Measurements from ENCODE around the gene FLT1.

The FLT1 gene

DNA sequence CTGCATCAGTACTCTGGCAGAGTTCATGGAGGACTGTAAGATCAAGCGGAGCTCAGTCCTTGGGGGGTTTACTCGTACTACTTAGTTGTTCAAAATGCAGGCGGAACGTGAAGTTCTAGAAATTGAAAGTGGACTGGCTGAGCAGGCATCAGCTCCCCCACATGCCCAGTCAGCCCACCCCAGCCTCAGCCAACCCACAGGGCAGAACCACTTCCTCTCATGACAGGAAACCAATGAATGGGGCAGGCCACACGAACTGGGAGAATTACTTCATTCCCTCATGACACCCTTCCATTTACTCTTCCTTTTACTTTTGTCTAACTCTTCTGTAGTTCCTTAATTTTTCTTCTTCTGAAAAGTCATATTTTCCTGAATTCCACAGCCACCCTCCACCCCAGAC is 71.9 kb downstream of the FLT1 start:
- DNase-seq, result peak; percentile 18

DNA sequence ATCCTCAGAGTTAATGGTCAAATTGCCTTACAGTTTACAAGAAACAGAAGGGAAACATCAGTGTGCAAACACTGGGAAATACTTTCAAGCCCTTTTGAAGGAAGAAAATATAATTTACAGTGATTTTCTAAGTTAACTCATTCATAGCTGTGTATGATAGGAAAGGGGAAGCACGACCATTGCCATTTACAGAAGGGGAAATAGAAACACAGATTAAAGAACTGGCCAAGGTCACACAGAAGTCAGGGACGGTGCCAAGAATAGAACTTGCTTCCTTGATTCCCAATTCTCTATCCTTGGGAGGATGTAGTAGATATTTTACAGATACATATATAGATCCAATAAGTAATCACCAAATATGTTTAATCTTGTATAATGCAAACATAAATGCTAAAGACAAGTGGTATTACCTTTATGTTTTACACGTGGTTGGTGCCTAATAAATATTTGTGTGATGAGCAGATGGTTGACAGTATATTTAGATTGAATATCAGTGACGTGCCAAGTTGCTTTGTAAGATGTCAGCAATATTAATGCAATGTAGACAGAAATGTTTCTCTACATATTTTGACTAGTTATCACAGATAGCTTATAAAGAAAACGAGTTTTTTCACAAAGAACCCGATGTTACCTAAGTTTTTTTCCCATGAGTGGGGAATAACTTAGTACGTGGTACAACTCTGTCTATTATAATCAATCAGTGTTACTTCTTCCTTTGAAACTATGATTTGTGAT is 73.1 kb downstream of the FLT1 start:
- no peak for DNase-seq

DNA sequence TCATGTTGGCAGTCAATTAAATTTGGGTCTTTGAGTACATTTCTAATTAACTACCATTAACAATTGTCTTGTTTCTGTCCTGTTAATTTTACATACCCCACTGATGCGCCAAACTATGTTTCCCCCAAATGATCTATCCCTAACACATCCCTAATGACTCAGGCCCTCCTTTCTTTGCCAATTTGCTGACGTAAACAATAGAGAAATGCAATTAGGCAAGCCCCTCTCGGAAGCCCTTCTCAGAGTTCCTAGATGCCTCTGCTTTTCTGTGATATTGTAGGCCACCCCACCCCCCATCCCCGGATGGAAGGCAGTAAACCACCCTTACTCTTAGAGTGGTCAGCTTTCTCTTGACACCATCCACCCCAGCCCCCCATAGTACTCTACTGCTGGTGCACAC is 74.2 kb downstream of the FLT1 start:
- no peak for DNase-seq

DNA sequence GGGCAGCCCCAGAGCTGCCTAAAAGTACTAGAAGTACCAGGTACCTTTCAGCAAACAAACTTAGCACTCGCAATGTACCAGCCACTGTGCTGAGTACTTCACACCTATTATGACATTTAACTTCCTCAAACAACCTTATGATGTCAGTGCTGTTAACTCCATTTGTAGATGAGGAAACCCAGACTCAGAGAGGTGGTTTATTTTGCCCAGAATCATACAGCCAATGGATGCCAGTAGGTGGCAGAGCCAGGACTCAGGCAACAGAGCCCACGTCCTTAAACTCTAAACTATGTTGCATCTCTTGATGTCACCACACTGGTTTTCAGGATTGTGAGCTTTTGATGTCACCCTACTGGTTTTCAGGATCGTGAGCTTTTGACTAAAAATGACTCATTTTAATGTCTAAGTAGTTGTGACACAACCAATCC is 78.9 kb downstream of the FLT1 start:
- no peak for DNase-seq

DNA sequence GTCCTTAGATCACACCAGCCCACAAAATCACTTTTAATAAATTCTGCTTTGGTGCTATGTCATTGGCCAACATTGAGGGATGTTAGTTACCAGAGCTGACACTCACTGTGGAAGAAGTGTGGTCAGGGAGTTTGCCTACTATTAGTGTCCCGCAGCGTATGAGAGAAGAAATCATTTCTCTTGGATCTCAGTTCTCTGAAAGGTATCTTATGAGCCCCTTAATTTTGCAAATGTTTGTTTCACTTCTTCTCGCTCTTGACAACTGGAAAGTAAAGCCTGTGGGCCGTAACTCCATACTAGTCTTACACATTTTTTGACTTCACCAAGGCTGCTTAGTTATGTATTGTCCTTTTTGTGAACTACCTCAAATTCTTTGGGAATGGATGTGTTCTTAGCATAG is 80.9 kb downstream of the FLT1 start:
- DNase-seq, result no peak

DNA sequence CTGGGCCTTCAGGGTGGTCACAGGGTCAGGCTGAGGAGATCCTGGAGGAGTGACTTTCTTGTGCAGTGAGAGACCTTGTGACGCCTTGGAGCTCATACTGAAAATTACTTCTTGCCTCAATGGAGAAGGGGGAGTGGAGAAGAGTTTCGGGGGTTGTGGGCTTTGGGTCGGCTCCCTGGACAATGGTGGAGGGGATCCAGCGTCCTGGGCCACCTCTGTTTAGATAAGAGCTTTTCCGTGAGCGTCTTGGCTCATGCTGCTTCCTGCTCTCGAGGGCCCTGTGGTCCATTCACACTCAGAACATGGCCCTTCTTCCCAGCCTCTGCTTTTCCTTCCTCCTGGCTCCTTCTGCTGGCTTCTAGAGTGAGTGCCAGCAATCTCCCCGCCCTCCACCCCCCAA is 81.9 kb downstream of the FLT1 start:
- DNase-seq, result no peak

DNA sequence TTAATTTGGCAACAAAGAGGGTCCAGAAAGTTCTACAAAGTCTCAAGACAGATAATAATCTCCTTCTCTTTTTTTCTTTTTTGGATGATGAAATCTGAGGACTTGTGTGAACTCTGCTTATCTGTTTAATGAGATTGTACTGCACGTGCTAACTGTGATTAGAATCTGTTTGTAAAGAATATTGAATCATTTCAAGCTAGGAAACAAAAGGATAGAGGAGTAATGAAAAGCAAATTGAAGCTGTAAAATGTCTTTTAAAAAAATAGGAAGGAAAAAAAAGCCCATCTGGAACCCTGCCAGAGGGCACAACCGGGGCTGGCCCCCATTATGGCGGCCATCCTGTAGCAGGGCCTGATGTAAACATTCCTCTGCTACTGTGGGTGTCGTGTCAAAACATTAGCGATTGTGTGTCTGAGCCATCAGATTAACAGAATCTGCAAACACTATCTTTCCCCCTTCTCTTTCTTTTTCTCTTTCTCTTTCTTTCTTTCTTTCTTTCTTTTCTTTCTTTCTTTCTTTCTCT is 83.0 kb downstream of the FLT1 start:
- DNase-seq, result no peak

DNA sequence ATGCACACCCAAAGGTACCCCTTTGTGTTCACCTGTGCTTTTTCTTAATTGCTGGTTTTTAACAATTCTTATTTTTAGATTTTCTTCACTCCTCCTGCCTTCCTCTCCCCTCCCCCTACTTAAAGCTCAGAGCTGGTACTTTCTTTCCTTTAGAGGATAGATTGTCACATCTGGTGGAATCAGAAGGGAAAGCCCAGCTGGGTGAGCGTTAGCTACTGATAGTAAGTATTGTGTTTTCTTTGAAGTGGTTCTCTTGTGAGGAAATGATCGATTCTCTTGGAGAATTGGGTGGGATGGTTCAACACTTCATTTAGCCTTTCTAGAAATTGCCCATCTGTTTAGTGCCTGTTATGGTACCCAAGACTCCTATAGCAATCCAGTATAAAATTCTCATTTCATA is 84.8 kb downstream of the FLT1 start:
- DNase-seq, result no peak

DNA sequence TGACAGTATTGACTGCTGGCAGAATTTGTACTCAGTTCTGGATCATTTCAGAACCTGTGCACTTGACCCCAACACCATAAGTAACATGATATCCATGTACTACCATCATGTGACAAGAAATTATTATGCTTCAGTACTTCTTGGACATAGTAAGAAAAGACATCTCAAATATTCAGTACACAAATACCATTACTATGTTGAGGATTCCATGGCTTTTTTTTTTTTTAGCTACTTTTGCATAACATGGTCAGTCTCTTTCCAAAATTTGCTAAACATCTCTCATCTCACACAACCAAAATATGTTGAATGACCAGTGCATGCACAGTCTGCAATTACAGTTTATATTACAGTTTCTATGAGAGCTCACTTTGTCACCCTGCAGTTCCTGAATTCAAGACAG is 85.3 kb downstream of the FLT1 start:
- DNase-seq, result no peak

DNA sequence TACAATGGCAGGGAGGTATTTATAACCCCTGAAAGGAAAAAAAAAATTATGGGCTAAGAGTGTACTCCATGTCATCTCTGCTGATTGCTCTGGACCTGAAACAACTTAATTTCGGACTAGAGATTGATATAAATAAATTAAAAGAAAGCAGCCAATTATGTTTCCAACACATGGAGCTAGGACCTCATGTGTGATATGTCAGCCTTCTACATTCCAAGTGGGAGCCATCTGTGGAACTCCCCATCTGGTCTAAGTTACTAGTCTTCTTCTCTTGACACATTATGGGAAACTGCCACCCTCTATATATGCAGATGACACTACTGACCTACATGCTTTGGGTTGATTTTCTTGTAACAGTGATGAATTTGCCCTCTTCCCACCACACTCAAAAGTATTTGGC is 86.1 kb downstream of the FLT1 start:
- no peak for DNase-seq

DNA sequence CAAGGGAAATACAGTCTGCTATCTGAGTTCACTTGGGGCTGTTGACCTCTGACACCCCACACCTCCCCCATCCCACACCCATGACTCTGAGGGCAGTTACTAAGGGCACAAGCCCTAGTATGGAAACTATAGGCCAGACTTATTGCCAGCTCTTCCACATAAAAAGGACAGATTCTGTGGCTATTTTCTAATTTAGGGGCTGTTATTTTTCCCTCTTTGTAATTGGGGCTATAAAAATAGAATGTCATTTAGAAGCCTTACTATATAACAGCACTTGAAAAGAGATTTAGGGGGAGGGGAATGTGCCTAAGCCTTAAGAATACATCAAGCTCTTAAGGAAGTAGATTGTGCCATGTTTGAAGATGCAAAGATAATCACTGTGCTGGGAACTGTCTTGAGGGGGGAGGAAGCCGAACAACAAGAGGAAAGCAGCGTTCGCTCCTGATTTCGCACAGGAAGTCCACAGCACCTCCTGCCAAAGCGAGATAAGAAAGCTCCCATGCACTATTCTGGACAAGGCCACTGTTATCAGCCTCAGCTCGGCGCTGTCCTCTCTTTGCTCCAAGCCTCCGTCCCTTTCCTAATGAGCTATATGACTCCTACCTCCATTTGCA is 86.6 kb downstream of the FLT1 start:
- no peak for DNase-seq

DNA sequence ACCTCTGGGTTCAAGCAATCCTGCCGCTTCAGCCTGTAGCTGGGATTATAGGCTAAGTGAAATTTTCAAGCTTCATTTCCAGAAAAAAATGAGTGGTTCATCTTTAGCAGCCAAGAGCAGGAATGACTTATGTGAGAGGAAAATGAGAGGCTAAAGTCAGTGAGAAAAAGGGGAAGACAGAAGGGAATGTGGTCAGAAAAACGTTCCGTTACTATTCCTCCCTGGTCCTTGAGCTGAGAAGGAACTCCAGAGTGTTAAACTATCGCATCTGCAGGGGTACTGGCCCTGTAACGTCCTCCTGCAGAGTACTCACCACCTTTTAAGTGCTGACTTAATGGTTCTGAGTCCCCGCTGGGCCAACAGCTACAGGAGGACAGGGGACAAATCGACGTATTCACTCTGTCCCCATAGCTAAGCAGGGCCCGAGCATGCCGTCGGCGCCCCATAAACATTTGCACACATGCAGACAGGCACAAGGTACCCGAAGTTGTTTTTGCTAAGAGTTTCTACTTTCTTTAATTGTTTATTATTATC is 88.1 kb downstream of the FLT1 start:
- DNase-seq, result no peak

DNA sequence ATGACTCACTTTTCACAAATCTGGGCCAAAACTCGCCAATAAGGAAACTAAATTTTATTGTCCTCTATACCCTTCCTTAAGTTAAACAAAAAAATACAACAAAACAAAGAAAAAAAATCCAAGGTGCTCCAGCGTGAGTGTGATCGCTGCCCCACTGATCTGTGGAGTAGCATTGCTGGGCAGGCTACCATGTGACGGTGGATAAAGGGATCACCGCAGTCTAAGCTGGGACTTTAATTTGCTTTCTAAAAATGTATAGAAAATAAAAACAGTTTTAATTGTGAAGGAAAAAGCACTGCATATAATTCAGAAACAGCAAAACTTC is 92.9 kb downstream of the FLT1 start:
- DNase-seq, result no peak

DNA sequence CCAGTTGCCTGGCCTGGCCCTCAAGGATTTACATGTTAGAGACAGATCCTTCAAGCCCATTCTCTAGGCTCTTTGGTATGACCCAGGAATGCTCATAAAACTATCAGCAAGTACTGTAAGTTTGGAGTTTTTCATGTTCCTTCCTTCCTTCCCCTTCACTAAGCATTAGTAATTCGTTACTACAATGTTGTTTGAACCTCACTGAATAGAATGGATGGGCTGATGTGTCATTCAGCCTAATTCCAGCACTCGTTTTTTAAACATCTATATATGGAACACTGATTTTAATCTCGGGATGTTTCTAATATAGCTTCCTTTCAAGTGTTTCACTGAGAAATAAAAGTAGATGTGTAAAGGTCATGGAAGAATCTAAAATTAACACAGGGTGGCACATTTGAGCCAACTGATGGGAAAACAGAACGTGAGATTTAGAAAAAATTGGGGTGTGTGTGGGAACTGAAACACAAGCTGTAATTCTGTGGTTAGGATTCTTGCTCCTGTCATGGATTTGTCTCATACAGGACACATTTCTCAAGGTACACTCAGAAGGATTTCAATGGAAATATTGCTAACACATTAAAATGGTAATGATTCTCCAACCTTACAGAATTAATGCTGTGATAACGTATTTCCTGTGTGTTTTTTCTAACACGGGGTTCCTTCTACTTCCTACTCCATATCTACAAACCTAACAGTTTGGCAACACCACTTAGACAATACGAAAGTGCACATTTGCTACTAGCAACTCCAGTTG is 93.4 kb downstream of the FLT1 start:
- no peak for DNase-seq

DNA sequence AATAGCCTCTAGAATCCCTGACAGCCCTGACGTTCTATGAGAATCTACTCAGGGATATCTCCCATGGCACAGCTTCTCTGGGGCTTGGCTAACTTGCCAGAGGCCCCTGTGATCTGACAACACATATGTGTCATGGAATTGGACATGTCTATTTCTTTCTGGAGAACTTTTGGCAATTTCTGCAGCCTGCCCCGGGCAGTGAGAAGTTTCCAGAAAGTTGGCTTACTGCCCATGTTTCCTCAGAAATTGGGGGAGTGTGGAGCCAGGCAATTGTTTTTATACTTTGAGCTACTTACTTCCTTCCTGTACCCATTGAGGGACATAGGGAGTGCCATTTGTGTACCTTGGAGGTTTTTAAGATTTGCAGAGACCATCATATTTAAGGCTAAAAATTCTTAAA is 98.9 kb downstream of the FLT1 start:
- no peak for DNase-seq

DNA sequence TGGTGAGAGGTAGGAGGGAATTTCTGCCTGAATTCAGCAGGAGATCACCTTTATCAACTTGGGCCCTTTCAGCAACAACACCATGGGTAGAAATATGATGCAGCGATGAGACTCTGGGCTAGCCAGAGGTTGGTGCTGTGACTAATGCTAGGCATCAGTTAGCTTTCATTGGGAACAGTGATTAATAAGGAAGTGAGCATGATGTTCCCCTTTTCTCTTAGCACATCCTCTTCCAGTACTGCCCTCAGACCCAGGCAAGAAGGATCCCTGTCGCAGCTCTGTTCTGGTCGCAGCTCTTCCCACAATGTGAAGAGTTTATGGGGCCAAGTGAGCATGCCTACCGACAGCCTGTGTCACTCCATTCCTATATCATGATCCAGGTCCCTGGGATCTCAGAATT is 100.5 kb downstream of the FLT1 start:
- DNase-seq, result no peak

DNA sequence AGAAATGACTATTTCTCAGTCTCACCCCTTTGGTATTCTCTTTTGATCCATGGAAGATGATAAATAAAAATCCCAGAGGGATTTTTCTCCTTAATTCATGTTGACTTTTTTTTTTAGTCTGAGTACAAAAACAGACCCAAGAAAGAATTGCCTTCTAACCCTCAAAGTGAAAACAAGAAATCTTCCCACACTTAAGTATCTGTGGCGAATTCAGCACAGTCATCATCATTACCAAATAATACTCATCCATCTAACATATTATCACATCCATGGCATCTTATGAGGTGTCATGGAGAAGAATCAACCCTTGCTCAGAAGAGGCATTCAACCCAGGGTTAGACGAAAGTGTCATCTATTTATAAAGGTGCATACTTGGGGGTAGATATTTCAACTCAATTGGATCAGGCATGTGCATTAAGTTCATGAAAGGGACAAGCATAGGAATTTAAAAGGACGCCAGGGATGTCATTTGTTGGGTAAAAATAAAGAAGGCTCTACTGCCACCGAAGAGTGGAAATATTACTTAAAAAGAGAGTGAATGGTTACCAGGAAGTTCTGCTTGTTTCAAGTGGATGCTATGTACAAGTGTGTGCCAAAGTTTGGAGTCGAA is 101.9 kb downstream of the FLT1 start:
- no peak for DNase-seq

DNA sequence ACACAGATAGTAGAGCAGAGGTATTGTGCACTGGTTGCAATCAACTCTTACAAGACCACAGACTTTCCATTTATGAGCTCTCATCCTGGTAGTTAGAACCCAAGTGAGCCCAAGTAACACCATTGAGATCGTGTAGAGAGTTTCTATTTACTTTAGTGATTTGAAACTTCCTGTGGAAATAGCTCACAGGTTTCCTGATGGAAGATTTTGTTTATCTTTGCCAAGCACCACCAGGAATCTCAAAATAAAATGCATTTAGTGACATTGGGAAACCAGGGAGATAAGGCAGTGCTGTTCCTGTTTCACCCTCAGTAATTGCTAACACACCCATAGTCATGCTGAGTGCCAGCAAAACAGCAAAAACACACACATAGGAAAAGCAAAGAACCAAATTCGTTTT is 102.5 kb downstream of the FLT1 start:
- DNase-seq, result no peak

DNA sequence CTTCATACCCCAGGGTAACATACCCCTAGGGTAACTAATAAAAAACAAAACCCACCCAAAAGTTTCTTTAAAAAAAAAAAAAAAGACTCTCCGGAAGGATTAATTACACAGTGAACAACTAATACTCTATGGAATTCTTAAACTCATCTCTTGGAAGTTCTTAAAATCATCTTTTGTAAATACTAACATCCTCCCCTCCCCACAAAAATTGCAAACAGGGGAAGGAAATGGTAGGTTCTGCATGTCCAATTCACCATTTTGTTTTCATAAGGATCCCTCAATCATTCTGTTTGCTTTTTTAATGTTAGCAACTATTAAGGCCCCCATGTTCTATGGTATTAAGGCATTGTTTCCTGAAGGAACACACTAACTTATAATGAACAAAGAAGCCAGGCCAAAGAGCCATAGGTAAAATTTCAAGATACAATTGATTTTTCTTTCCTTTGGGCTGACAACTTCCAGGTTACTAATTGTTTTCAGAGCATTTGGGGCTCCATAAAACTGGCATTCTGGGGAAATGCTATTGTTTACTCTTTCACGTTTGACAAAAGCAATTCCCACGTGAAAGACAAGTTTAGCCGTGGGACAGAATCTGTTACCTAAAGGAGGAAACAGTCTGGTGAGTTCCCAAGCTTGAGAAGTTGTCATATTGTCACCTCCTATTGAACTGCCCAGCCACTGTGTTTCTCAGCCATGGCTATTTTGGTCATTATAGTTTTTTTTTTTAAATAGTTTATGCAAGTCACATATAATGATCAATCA is 107.0 kb downstream of the FLT1 start:
- DNase-seq, result no peak

DNA sequence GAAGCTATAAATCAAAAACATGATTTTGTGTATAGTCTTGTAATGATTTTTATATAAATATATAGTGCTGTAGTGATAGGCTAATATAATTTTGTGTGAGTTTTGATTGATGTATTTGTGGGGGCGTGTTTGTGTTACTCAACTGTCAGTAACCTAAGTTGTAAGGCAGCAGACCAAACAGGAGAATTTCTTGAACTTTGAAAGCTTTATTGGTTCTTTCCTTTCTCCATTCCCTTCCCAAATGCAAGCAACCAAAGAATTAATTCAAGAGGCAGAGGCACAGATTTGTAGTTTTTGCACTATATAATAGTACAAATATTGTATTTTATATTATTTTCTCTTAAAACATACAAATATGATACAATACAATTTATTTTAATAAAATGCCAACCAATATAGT is 109.6 kb downstream of the FLT1 start:
- DNase-seq, result no peak

DNA sequence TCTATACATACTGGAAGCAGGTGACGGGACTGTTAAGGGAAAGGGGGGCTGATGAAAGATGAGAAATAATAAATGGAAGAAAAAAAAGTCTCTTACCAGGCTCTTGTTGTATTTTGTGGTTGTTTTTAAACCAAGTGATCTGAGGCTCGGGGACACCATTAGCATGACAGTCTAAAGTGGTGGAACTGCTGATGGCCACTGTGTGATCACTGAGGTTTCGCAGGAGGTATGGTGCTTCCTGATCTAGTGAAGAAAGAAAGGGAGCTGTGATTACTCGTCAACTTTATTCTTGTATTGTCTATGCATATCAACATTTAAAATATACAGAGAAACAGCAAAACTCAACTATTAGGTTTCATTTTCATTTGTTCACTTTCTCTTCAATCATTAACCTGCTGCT is 110.1 kb downstream of the FLT1 start:
- no peak for DNase-seq

DNA sequence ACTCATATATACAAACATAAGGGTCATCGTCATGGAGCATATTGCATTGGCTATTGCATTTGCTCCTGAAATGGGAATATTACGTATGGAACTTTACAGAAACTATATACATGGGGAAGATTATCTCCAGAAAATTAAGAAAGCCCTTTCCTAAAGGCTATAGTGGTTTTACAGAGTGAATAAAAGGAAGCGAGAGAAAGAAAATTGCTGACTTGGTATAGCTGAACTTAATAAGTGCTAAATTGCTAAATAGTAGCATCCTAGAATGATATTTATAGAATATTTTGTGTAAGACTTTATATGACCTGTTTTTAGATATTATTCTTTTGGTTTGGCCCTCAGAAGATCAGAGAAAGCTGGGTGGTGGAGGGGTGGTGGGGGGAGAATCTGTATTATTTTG is 114.6 kb downstream of the FLT1 start:
- DNase-seq, result no peak
